Calu3 (cell line): ENCODE data around the gene SLC25A31. TPM values are rescaled to one million over a fixed set of nuclear protein-coding genes. Genes with fewer than 3 reads are reported as not detected.

Experiments used
- BruUV-seq: library from RNA; stranded (reverse); fragments of 400-500 nt; replicated peaks from 2 replicates; lab custom pipeline; 2021; lab: Mats Ljungman, UMichigan
- CTCF ChIA-PET: fragments of 300-600 bp; sonication (Branson Sonifier 250); formaldehyde crosslinking; loops from one replicate; lab custom pipeline; 2022; ENCODE audit warnings: antibody characterized with exemption; lab: Charles Lee
- DNase-seq: peaks from one replicate; pipeline ENCODE4 v3.0.0; 2022
- H3K27ac Mint-ChIP-seq: one replicate; pipeline ENCODE4 v1.8.0; 2022; ENCODE audit warnings: mixed read lengths; ENCODE audit not compliant: unreplicated experiment
- H3K27me3 Mint-ChIP-seq: one replicate; pipeline ENCODE4 v1.8.0; 2022; ENCODE audit warnings: mixed read lengths; ENCODE audit not compliant: unreplicated experiment
- H3K36me3 Mint-ChIP-seq: one replicate; pipeline ENCODE4 v1.8.0; 2022; ENCODE audit warnings: mild to moderate bottlenecking, moderate library complexity, mixed read lengths; ENCODE audit not compliant: insufficient read depth, unreplicated experiment
- H3K4me1 Mint-ChIP-seq: one replicate; pipeline ENCODE4 v1.8.0; 2022; ENCODE audit warnings: mild to moderate bottlenecking, low read depth, mixed read lengths; ENCODE audit not compliant: unreplicated experiment
- H3K4me3 Mint-ChIP-seq: one replicate; pipeline ENCODE4 v1.8.0; 2022; ENCODE audit warnings: mild to moderate bottlenecking, low read depth, moderate library complexity, mixed read lengths; ENCODE audit not compliant: unreplicated experiment
- H3K9me3 Mint-ChIP-seq: one replicate; pipeline ENCODE4 v1.8.0; 2022; ENCODE audit warnings: low read depth, mixed read lengths; ENCODE audit not compliant: unreplicated experiment
- CTCF ChIP-seq: fragments of 200-600 bp; IDR thresholded peaks from one replicate; pipeline ENCODE4 v1.8.0; 2022; ENCODE audit warnings: antibody characterized with exemption; ENCODE audit not compliant: unreplicated experiment
- intact Hi-C: fragments of 100-400 bp; cut with micrococcal nuclease; formaldehyde crosslinking; loops from one replicate; pipeline ENCODE4 v1.10.0; 2022; ENCODE audit not compliant: unreplicated experiment
- total RNA-seq: library from RNA; stranded (reverse); gene quantifications from 2 replicates; pipeline ENCODE4 v1.2.3, GENCODE V29; 2022

The SLC25A31 gene
- total RNA-seq, 1 experiment from 2014 or later = not detected

GRCh38 chr4:127781300-127782024 is 51.3 kb downstream of the SLC25A31 start:
- peak overlapping the region; percentile 97 for H3K4me3 Mint-ChIP-seq
- H3K4me1 Mint-ChIP-seq = peaks cover 8% of the 10 kb centered on the region
- TF ChIP-seq CTCF = no peak
- BruUV-seq = TSS peak; percentile 53
- H3K27me3 Mint-ChIP-seq = no peaks in the 10 kb centered on the region
- no peaks in the 10 kb centered on the region for H3K9me3 Mint-ChIP-seq
- CTCF ChIA-PET = no interaction called here
- peak; percentile 40 for DNase-seq
- H3K36me3 Mint-ChIP-seq = peaks cover 36% of the 10 kb centered on the region
- intact Hi-C loops = no loop called here
- no peak overlapping the region for H3K27ac Mint-ChIP-seq

- H3K36me3 Mint-ChIP-seq = peaks cover 36% of the 10 kb centered on the region
- peak overlapping the region; percentile 88 for H3K27ac Mint-ChIP-seq
- TF ChIP-seq CTCF = no peak
- intact Hi-C loops = no loop called here
- peak; percentile 83 for DNase-seq
- peaks cover 8% of the 10 kb centered on the region for H3K4me1 Mint-ChIP-seq
- H3K4me3 Mint-ChIP-seq = peak overlapping the region; percentile 97
- no peaks in the 10 kb centered on the region for H3K27me3 Mint-ChIP-seq
- CTCF ChIA-PET = interaction anchor here (0.6 kb wide), 1 partner anchor 104 kb away, joined by 3 read pairs; no protein-coding TSS in a partner anchor
- no TSS peak for BruUV-seq
- no peaks in the 10 kb centered on the region for H3K9me3 Mint-ChIP-seq
Measured at GRCh38 chr4:127782025-127782274, 51.8 kb downstream of the SLC25A31 start.

- TF ChIP-seq CTCF = no peak
- peaks cover 8% of the 10 kb centered on the region for H3K4me1 Mint-ChIP-seq
- no peaks in the 10 kb centered on the region for H3K9me3 Mint-ChIP-seq
- peak within 1 kb of the TSS; percentile 97 for H3K4me3 Mint-ChIP-seq
- H3K27ac Mint-ChIP-seq = peak within 1 kb of the TSS; percentile 88
- no peaks in the 10 kb centered on the region for H3K27me3 Mint-ChIP-seq
- no TSS peak for BruUV-seq
- H3K36me3 Mint-ChIP-seq = peaks cover 36% of the 10 kb centered on the region
- peak; percentile 58 for DNase-seq
- intact Hi-C loops = no loop called here
- CTCF ChIA-PET = interaction anchor here (0.6 to 0.9 kb wide), 3 partner anchors 19 to 103 kb away, joined by 3 read pairs; partner anchors contain the start of gene PLK4
Measured at GRCh38 chr4:127782275-127783025, 52.2 kb downstream of the SLC25A31 start, which contains the start of gene HSPA4L. TSS of gene HSPA4L (plus strand) at chr4:127782322. CDS start at chr4:127782551, 229 bp downstream.

- peak overlapping the region; percentile 88 for H3K27ac Mint-ChIP-seq
- H3K27me3 Mint-ChIP-seq = no peaks in the 10 kb centered on the region
- H3K4me3 Mint-ChIP-seq = peak overlapping the region; percentile 97
- TF ChIP-seq CTCF = no peak
- CTCF ChIA-PET = interaction anchor here (0.9 kb wide), 1 partner anchor 18 kb away, joined by 3 read pairs; no protein-coding TSS in a partner anchor
- H3K4me1 Mint-ChIP-seq = peaks cover 7% of the 10 kb centered on the region
- intact Hi-C loops = no loop called here
- peak; percentile 54 for DNase-seq
- peaks cover 36% of the 10 kb centered on the region for H3K36me3 Mint-ChIP-seq
- no peaks in the 10 kb centered on the region for H3K9me3 Mint-ChIP-seq
- no TSS peak for BruUV-seq
Measured at GRCh38 chr4:127783026-127783769, 53.0 kb downstream of the SLC25A31 start.
